HepG2 (cell line): ENCODE data around the gene CDC20. TPM values are rescaled to one million over a fixed set of nuclear protein-coding genes. Genes with fewer than 3 reads are reported as not detected.

Experiments
- ATAC-seq: fragments of 200-7000 bp; cut with Tn5 transposase; 3 replicates; pipeline ENCODE4 v1.9.1; 2020; ENCODE audit warnings: mild to moderate bottlenecking, moderate library complexity
- BruUV-seq: library from RNA; stranded (reverse); fragments of 400-500 nt; replicated peaks from 2 replicates; lab custom pipeline; 2021; lab: Mats Ljungman, UMichigan
- CTCF ChIA-PET: fragments of 300-600 bp; formaldehyde crosslinking; extraction: SDS; loops from one replicate; lab custom pipeline; 2021; ENCODE audit warnings: low total read pairs, inconsistent platforms, low intra/inter-chr PET ratio; lab: Yijun Ruan, JAX
- POLR2A ChIA-PET: fragments of 350-600 bp; sonication (Branson Sonifier 250); formaldehyde crosslinking; loops from one replicate; lab custom pipeline; 2020; ENCODE audit warnings: antibody characterized with exemption, inconsistent platforms; lab: Yijun Ruan, JAX
- DNase-seq: peaks from one replicate; pipeline ENCODE4 v3.0.0-alpha.2; 2015; ENCODE audit warnings: low spot score
- FAIRE-seq: peaks from 3 replicates; lab custom pipeline; 2011; peaks lifted over from hg19 to GRCh38; lab: Jason Lieb, UNC
- H2AFZ ChIP-seq: one replicate; pipeline ENCODE4 v1.6.1; 2011; ENCODE audit warnings: low read length, inconsistent platforms
- H3K27ac ChIP-seq: fragments of 300-600 bp; 3 replicates; pipeline ENCODE4 v1.8.0; 2011; ENCODE audit warnings: mixed run types, mild to moderate bottlenecking, mixed read lengths, low read length, inconsistent platforms; ENCODE audit not compliant: insufficient read depth; ENCODE audit errors: extremely low read length
- H3K27me3 ChIP-seq, 2 experiments: fragments of 200-600 bp in 1 of 2; 2 replicates in 1 of 2; 3 replicates in 1 of 2; pipeline versions ENCODE4 v1.6.0 to v1.8.0; 2011; ENCODE audit warnings: low read length in 2 of 2, mild to moderate bottlenecking in 2 of 2, moderate library complexity in 2 of 2, inconsistent platforms in 1 of 2; ENCODE audit not compliant: insufficient read depth in 2 of 2, control insufficient read depth in 1 of 2
- H3K36me3 ChIP-seq, 2 experiments: fragments of 200-600 bp in 1 of 2; replicated peaks in 1 of 2; 2 replicates in 1 of 2; 3 replicates in 1 of 2; pipeline versions ENCODE4 v1.5.1 to v1.8.0; 2011; ENCODE audit warnings: low read length in 2 of 2, inconsistent platforms in 1 of 2; ENCODE audit not compliant: insufficient read depth in 2 of 2, control insufficient read depth in 1 of 2
- H3K4me1 ChIP-seq: 2 replicates; pipeline ENCODE4 v1.5.1; 2012; ENCODE audit warnings: low read length, inconsistent platforms; ENCODE audit not compliant: insufficient read depth
- H3K4me2 ChIP-seq: 2 replicates; pipeline ENCODE4 v1.6.0; 2011; ENCODE audit warnings: low read depth, low read length, inconsistent platforms
- H3K4me3 ChIP-seq, 3 experiments: fragments of 200-600 bp in 1 of 3; sonication (generic), shearing (Covaris generic) in 1 of 3; replicated peaks in 1 of 3; 2 replicates each; pipeline ENCODE4 v1.5.1; 2011 to 2016; ENCODE audit warnings: low read length in 3 of 3, inconsistent platforms in 2 of 3, low read depth in 2 of 3, mild to moderate bottlenecking in 2 of 3, control low read depth in 1 of 3, mixed read lengths in 1 of 3; ENCODE audit not compliant: insufficient read depth in 1 of 3
- H3K79me2 ChIP-seq: one replicate; pipeline ENCODE4 v1.6.1; 2011; ENCODE audit warnings: low read length, inconsistent platforms; ENCODE audit not compliant: insufficient read depth
- H3K9ac ChIP-seq: 2 replicates; pipeline ENCODE4 v1.6.0; 2011; ENCODE audit warnings: mild to moderate bottlenecking, low read depth, low read length, inconsistent platforms; ENCODE audit not compliant: insufficient read depth
- H3K9me3 ChIP-seq: 2 replicates; pipeline ENCODE4 v1.5.1; 2012; ENCODE audit warnings: mild to moderate bottlenecking, low read length
- H4K20me1 ChIP-seq: 2 replicates; pipeline ENCODE4 v1.6.0; 2011; ENCODE audit warnings: inconsistent platforms, mild to moderate bottlenecking, low read length, moderate library complexity; ENCODE audit not compliant: insufficient read depth
- ASH2L ChIP-seq: fragments of 300-600, 200-600 bp; sonication (generic); IDR thresholded peaks from 2 replicates; pipeline ENCODE4 v1.7.0; 2017; ENCODE audit warnings: low read depth, mild to moderate bottlenecking, moderate library complexity, mixed read lengths, low read length; ENCODE audit not compliant: insufficient read length
- GZF1 ChIP-seq: sonication (generic); formaldehyde crosslinking; IDR thresholded peaks from 2 replicates; pipeline ENCODE4 v1.5.1; 2020; ENCODE audit warnings: mild to moderate bottlenecking, missing genetic modification reagents
- KMT2A ChIP-seq: sonication (generic); formaldehyde crosslinking; IDR thresholded peaks from 2 replicates; pipeline ENCODE4 v1.4.0; 2020; ENCODE audit warnings: missing genetic modification reagents
- MEF2D ChIP-seq: sonication (generic); formaldehyde crosslinking; IDR thresholded peaks from 2 replicates; pipeline ENCODE4 v1.5.1; 2020; ENCODE audit warnings: mild to moderate bottlenecking, missing genetic modification reagents
- ZBTB1 ChIP-seq: sonication (generic); formaldehyde crosslinking; IDR thresholded peaks from 2 replicates; pipeline ENCODE4 v1.4.0; 2020; ENCODE audit warnings: missing genetic modification reagents, borderline replicate concordance
- ZBTB7A ChIP-seq: sonication (generic); formaldehyde crosslinking; IDR thresholded peaks from 2 replicates; pipeline ENCODE4 v1.8.0; 2022; ENCODE audit warnings: mild to moderate bottlenecking, missing genetic modification reagents
- ZNF546 ChIP-seq: sonication (generic); formaldehyde crosslinking; conservative IDR thresholded peaks from 2 replicates; pipeline ENCODE4 v1.8.1; 2023; ENCODE audit warnings: mild to moderate bottlenecking, missing genetic modification reagents
- ZNF629 ChIP-seq: sonication (generic); formaldehyde crosslinking; conservative IDR thresholded peaks from 2 replicates; pipeline ENCODE4 v1.5.0; 2020; ENCODE audit warnings: missing genetic modification reagents
- ZNF772 ChIP-seq: sonication (generic); formaldehyde crosslinking; IDR thresholded peaks from 2 replicates; pipeline ENCODE4 v1.5.0; 2020; ENCODE audit warnings: mild to moderate bottlenecking, missing genetic modification reagents
- WGBS: methylation state at CpG from one replicate; pipeline ENCODE4 v1.1.6; 2017; ENCODE audit warnings: low lambda C conversion rate; 5-methylcytosine and 5-hydroxymethylcytosine counted together
- in situ Hi-C: cut with HindIII; loops from 2 replicates; pipeline ENCODE4 v1.10.0; 2017; ENCODE audit warnings: low pct_unique_long_range_greater_than_20kb; ENCODE audit not compliant: extremely low pct_ligation_motif_present
- intact Hi-C: fragments of 100-400 bp; cut with micrococcal nuclease; formaldehyde crosslinking; loops from one replicate; pipeline ENCODE4 v1.10.0; 2022; ENCODE audit not compliant: unreplicated experiment
- polyA plus RNA-seq, 8 experiments: library from polyadenylated mRNA; depleted of rRNA in 3 of 8; stranded (reverse) in 7 of 8; unstranded in 1 of 8; fragments of >200 nt; fragmentation: Illumina TruSeq in 4 of 8; extraction: Trizol in 4 of 8; gene quantifications; 2 replicates each; pipeline versions ENCODE4 v1.2.1 to v1.2.3, GENCODE V29; 2011 to 2016; ENCODE audit warnings: low read depth in 4 of 8, missing spikeins in 1 of 8, mixed read lengths in 1 of 8; ENCODE audit not compliant: insufficient read depth in 1 of 8
- total RNA-seq, 5 experiments: library from RNA; depleted of rRNA; stranded (reverse); fragments of >200 nt; fragmentation: Illumina TruSeq; extraction: Trizol; gene quantifications; 2 replicates each; pipeline ENCODE4 v1.2.3, GENCODE V29; 2016; ENCODE audit warnings: low read depth in 1 of 5
- TF ChIP-seq, protein P1 (sequence below): sonication (generic); formaldehyde crosslinking; conservative IDR thresholded peaks from 2 replicates; pipeline ENCODE4 v1.4.0; 2020; ENCODE audit warnings: mild to moderate bottlenecking, missing genetic modification reagents, moderate library complexity
- TF ChIP-seq, protein P2 (sequence below): conservative IDR thresholded peaks from 2 replicates; pipeline ENCODE4 v1.6.1; 2018; ENCODE audit warnings: missing genetic modification reagents
- TF ChIP-seq, protein P3 (sequence below): sonication (generic); formaldehyde crosslinking; IDR thresholded peaks from 2 replicates; pipeline ENCODE4 v1.4.0; 2020; ENCODE audit warnings: missing genetic modification reagents, borderline replicate concordance
- TF ChIP-seq, protein P4 (sequence below): sonication (generic); formaldehyde crosslinking; conservative IDR thresholded peaks from 2 replicates; pipeline ENCODE4 v1.4.0; 2020; ENCODE audit warnings: missing genetic modification reagents

Gene CDC20
- total and polyA plus RNA-seq, 2 of the 13 experiments (the other 11 are each of a cell fraction or from before 2014, with no cell fraction given) = 57.9 to 90.0 TPM

DNA sequence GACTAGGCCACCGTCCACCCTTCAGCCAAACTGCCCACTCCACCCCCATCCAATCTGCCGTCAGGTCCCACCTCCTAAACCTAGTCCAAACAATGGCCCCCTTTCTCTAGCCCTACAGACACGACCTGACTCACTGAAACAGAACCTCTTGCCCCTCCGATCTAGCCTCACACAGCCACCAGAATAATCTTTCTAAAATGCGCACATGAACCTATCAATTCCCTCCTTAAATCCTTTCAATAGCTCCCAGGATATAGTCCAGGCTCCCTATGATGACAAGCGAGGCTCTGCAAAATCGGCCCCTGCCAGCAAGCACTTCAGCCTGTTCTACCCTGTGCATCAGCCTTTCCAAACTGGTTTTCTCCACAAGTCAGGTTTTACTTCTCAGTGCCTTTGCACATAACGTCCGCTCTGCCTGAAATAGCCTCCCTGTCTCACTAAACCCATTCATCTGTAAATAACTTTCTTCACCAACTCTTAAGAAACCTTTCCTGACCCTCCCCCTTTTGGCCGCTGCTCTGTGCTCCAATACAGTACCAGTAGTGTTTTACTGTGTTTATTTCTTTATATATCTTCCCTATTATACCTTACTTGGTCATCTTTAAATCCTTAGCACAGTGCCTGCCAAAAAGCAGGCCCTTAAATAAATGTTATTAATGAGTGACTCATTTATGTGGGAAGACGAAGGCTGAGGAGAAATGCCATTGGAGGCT is 9.0 kb upstream of the CDC20 start:
- H3K79me2 ChIP-seq = no peaks in the 10 kb centered on the region
- peak overlapping the region; percentile 72 to 88 (median 86) for H3K4me3 ChIP-seq
- ChIA-PET CTCF (no interaction called here), POLR2A (interaction anchor here (1.9 to 4.1 kb wide), 3 partner anchors 8 to 143 kb away, joined by 4 to 32 read pairs (median 29); partner anchors contain the start of genes CDC20 and ELOVL1)
- in situ Hi-C loops (no loop called here), intact Hi-C loops (loop anchor here (5.0 kb wide), 1 partner anchor 112 kb away; no protein-coding TSS in a partner anchor)
- H3K4me2 ChIP-seq = peak overlapping the region; percentile 97
- H3K9me3 ChIP-seq = no peaks in the 10 kb centered on the region
- H3K4me1 ChIP-seq = peaks cover 59% of the 10 kb centered on the region
- DNase-seq (no peak), ATAC-seq (peak; percentile 6; the same call in 2 of the 3 replicates), FAIRE-seq (peak; percentile 58)
- TSS peak; percentile 88 for BruUV-seq
- no peaks in the 10 kb centered on the region for H3K36me3 ChIP-seq
- H3K27ac ChIP-seq = peak overlapping the region; percentile 98
- H4K20me1 ChIP-seq = no peaks in the 10 kb centered on the region
- peak overlapping the region; percentile 57 for H2AFZ ChIP-seq
- WGBS = 23% methylated on average over 11 of the region's 11 CpGs
- H3K27me3 ChIP-seq = no peaks in the 10 kb centered on the region; a peak in 1 of 5 replicates
- H3K9ac ChIP-seq = peak overlapping the region; percentile 97
- TF ChIP-seq ZBTB7A (CRISPR knock-in tag) = no peak
- TF ChIP-seq ZNF772 = no peak
- TF ChIP-seq, protein P1, sequence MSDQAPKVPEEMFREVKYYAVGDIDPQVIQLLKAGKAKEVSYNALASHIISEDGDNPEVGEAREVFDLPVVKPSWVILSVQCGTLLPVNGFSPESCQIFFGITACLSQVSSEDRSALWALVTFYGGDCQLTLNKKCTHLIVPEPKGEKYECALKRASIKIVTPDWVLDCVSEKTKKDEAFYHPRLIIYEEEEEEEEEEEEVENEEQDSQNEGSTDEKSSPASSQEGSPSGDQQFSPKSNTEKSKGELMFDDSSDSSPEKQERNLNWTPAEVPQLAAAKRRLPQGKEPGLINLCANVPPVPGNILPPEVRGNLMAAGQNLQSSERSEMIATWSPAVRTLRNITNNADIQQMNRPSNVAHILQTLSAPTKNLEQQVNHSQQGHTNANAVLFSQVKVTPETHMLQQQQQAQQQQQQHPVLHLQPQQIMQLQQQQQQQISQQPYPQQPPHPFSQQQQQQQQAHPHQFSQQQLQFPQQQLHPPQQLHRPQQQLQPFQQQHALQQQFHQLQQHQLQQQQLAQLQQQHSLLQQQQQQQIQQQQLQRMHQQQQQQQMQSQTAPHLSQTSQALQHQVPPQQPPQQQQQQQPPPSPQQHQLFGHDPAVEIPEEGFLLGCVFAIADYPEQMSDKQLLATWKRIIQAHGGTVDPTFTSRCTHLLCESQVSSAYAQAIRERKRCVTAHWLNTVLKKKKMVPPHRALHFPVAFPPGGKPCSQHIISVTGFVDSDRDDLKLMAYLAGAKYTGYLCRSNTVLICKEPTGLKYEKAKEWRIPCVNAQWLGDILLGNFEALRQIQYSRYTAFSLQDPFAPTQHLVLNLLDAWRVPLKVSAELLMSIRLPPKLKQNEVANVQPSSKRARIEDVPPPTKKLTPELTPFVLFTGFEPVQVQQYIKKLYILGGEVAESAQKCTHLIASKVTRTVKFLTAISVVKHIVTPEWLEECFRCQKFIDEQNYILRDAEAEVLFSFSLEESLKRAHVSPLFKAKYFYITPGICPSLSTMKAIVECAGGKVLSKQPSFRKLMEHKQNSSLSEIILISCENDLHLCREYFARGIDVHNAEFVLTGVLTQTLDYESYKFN (CRISPR knock-in tag) = peak; percentile 9; the same call in 1 of the 2 replicates
- TF ChIP-seq ASH2L = peak; percentile 22
- TF ChIP-seq, protein P2, sequence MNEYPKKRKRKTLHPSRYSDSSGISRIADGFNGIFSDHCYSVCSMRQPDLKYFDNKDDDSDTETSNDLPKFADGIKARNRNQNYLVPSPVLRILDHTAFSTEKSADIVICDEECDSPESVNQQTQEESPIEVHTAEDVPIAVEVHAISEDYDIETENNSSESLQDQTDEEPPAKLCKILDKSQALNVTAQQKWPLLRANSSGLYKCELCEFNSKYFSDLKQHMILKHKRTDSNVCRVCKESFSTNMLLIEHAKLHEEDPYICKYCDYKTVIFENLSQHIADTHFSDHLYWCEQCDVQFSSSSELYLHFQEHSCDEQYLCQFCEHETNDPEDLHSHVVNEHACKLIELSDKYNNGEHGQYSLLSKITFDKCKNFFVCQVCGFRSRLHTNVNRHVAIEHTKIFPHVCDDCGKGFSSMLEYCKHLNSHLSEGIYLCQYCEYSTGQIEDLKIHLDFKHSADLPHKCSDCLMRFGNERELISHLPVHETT (CRISPR knock-in tag) = no peak
- no peak for TF ChIP-seq ZNF629
- 0 out of 2 replicates have a peak, but pooled peaks have one; percentile 50 for TF ChIP-seq GZF1 (CRISPR knock-in tag)
- 0 out of 2 replicates have a peak, but pooled peaks have one; percentile 36 for TF ChIP-seq KMT2A
- no peak for TF ChIP-seq ZBTB1 (CRISPR knock-in tag)
- TF ChIP-seq MEF2D = 0 out of 2 replicates have a peak, but pooled peaks have one; percentile 27
- TF ChIP-seq, protein P3, sequence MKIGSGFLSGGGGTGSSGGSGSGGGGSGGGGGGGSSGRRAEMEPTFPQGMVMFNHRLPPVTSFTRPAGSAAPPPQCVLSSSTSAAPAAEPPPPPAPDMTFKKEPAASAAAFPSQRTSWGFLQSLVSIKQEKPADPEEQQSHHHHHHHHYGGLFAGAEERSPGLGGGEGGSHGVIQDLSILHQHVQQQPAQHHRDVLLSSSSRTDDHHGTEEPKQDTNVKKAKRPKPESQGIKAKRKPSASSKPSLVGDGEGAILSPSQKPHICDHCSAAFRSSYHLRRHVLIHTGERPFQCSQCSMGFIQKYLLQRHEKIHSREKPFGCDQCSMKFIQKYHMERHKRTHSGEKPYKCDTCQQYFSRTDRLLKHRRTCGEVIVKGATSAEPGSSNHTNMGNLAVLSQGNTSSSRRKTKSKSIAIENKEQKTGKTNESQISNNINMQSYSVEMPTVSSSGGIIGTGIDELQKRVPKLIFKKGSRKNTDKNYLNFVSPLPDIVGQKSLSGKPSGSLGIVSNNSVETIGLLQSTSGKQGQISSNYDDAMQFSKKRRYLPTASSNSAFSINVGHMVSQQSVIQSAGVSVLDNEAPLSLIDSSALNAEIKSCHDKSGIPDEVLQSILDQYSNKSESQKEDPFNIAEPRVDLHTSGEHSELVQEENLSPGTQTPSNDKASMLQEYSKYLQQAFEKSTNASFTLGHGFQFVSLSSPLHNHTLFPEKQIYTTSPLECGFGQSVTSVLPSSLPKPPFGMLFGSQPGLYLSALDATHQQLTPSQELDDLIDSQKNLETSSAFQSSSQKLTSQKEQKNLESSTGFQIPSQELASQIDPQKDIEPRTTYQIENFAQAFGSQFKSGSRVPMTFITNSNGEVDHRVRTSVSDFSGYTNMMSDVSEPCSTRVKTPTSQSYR (CRISPR knock-in tag) = peak; percentile 48; the same call in 1 of the 2 replicates
- no peak for TF ChIP-seq ZNF546 (CRISPR knock-in tag)
- TF ChIP-seq, protein P4, sequence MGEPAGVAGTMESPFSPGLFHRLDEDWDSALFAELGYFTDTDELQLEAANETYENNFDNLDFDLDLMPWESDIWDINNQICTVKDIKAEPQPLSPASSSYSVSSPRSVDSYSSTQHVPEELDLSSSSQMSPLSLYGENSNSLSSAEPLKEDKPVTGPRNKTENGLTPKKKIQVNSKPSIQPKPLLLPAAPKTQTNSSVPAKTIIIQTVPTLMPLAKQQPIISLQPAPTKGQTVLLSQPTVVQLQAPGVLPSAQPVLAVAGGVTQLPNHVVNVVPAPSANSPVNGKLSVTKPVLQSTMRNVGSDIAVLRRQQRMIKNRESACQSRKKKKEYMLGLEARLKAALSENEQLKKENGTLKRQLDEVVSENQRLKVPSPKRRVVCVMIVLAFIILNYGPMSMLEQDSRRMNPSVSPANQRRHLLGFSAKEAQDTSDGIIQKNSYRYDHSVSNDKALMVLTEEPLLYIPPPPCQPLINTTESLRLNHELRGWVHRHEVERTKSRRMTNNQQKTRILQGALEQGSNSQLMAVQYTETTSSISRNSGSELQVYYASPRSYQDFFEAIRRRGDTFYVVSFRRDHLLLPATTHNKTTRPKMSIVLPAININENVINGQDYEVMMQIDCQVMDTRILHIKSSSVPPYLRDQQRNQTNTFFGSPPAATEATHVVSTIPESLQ = no peak
